ENCODE results near the gene CLECL1. TPM values are rescaled to one million over a fixed set of nuclear protein-coding genes. Genes with fewer than 3 reads are reported as not detected.

Gene CLECL1
- polyA plus RNA-seq, 3 donors = 0.09 to 0.37 TPM; not detected in 1

Other genes starting within 250 kb of the CLECL1 start
- gene KLRB1, start 125.2 kb downstream of the CLECL1 start, polyA plus RNA-seq = 1 to 10 TPM in 1 of 3 donors, under 1 TPM in 2; 0.30 to 1.3 (median 0.90) TPM
- gene CLEC2D, start 63.4 kb downstream of the CLECL1 start, polyA plus RNA-seq = 1 to 10 TPM; 1.2 to 4.3 (median 1.9) TPM
- gene CD69, start 27.8 kb upstream of the CLECL1 start, polyA plus RNA-seq = 1 to 10 TPM; 1.2 to 9.8 (median 6.8) TPM
- gene KLRF1, start 94.4 kb upstream of the CLECL1 start, polyA plus RNA-seq = under 1 TPM; 0.21 to 0.56 (median 0.30) TPM
- 10 to 100 TPM in 2 of 3 donors, 1 to 10 TPM in 1; 1.5 to 21.9 (median 12.8) TPM for gene CLEC2B, start 136.3 kb upstream of the CLECL1 start, polyA plus RNA-seq
- not detected for gene KLRF2, start 148.4 kb upstream of the CLECL1 start, polyA plus RNA-seq
- not detected for gene CLEC2A, start 199.3 kb upstream of the CLECL1 start, polyA plus RNA-seq
- 1 to 10 TPM in 1 of 3 donors, under 1 TPM in 2; 0.34 to 6.6 (median 0.41) TPM for gene CLEC12A, start 238.3 kb upstream of the CLECL1 start, polyA plus RNA-seq